ACHN (cell line): ENCODE measurements around the gene CLDN10.

ENCODE experiments used
- DNase-seq: peaks from one replicate; pipeline ENCODE4 v3.0.0-alpha.2; 2015
- in situ Hi-C: cut with HindIII; loops from 2 replicates; pipeline ENCODE4 v1.10.0; 2017; ENCODE audit warnings: low sequenced_read_pairs, low pct_ligation_motif_present, low pct_unique_long_range_greater_than_20kb

The CLDN10 gene

DNA sequence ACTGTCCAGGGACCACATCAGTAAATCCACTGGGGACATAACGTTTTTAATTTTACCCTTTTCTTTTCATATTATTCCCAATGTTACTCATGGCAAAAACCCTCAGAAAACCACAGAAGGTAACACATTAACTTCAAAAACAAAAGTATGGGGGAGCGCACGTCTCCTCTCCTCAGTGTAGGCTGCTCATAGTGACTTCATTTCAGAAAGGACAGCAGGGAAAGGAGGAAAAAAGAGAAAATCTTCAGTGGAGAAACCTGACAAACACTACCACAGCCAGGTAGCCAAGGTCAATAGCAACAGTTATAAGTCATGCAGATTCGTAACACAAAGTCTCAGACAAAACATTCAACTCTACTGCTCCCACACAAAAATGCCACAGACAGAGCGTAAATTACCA, 70.6 kb downstream of the CLDN10 start:
- DNase-seq, result peak; percentile 33
- in situ Hi-C loops, result no loop called here

DNA sequence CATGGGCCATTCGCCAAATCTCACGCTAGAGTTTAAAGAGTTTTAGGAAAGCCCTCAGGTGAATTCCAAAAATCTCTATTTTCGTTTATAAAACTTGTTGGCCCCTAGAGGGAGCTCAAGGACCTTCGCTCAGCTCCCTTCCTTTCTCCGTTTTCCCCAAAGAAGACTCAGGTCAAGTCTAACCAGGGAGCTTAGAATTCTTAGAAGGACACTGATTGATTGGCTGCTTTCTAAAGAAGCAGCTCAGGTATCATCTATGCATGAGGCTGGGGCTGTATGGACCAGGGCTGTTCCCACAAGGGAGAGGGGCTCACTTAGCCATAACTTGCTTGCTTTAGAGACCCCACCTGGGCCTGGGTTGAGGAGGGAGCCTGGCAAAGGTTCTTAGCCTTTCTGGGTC, 71.5 kb downstream of the CLDN10 start:
- in situ Hi-C loops, result no loop called here
- DNase-seq, result peak; percentile 50

DNA sequence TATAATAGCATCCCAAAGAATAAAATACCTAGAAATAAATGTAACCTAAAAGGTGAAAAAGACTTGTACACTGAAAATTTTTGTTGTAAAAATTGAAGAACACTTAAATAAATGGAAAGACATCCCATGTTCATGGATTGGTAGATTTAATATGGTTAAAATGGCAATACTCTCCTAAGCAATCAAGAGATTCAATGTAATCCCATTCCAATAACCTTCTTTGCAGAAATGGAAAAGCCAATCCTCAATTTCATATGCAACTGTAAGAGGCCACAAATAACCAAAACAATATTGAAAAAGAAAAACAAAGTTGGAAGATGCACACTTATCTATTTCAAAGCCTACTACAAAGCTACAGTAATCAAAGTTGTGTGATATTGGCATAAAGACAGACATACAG, 74.2 kb downstream of the CLDN10 start:
- DNase-seq, result no peak
- in situ Hi-C loops, result no loop called here

DNA sequence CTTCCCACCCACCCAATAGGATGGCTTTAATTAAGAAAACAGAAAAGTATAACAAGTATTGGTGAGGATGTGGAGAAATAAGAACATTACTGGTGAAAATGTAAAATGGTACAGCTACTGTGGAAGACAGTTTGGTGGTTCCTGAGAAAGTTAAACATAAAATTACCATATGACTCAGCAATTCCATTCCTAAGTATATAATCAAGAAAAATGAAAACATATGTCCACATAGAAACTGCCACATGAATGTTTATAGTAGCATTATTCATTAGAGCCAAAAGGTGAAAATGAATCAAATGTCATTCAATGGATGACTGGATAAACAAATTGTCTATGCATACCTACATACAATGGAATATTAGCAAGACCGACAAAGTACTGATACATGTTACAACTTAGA, 75.1 kb downstream of the CLDN10 start:
- in situ Hi-C loops, result no loop called here
- no peak for DNase-seq

DNA sequence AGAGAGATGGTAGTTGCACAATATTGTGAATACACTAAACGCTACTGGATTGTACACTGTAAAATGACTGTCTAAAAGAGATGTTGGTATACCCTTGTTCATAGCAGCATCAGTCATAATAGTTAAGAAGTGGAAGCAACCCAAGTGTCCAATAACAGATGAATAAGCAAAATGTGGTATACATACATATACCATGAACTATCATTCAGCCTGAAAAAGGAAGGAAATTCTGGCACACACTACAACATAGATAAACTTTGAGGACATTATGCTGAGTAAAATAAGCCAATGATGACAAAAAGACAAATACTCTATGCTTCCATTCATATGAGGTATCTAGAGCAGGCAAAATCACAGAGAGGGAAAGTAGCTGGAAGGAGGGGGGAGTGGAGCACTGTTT, 76.0 kb downstream of the CLDN10 start:
- DNase-seq, result no peak

DNA sequence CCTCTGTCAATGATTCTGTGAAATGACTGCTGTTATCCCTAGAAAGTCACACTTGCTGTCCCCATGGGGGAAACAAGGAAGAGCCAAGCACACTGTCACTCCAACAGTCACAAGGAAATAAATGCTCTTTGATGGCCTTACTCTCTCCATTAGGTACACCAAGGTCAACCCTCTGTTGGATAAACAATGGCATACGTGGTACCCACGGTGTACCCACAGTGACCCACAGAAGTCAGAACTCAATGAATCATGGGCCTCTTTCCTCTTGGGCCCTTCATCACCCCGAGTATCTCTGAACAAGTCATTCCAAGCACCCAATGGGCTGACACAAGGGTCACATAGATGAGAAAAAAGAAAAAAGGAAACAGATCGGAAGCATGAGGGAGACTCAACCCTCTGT, 76.6 kb downstream of the CLDN10 start:
- in situ Hi-C loops, result no loop called here

More for the DNA sequence above, 76.0 kb downstream of the CLDN10 start:
- in situ Hi-C loops, result no loop called here

More for the DNA sequence above, 76.6 kb downstream of the CLDN10 start:
- DNase-seq, result no peak
